Kidney capillary endothelial cell (primary cell): ENCODE data around the gene PDXK.

Source experiments
- DNase-seq: peaks from one replicate; pipeline ENCODE4 v3.0.0-alpha.2; 2018; ENCODE audit warnings: low spot score

PDXK gene

DNA sequence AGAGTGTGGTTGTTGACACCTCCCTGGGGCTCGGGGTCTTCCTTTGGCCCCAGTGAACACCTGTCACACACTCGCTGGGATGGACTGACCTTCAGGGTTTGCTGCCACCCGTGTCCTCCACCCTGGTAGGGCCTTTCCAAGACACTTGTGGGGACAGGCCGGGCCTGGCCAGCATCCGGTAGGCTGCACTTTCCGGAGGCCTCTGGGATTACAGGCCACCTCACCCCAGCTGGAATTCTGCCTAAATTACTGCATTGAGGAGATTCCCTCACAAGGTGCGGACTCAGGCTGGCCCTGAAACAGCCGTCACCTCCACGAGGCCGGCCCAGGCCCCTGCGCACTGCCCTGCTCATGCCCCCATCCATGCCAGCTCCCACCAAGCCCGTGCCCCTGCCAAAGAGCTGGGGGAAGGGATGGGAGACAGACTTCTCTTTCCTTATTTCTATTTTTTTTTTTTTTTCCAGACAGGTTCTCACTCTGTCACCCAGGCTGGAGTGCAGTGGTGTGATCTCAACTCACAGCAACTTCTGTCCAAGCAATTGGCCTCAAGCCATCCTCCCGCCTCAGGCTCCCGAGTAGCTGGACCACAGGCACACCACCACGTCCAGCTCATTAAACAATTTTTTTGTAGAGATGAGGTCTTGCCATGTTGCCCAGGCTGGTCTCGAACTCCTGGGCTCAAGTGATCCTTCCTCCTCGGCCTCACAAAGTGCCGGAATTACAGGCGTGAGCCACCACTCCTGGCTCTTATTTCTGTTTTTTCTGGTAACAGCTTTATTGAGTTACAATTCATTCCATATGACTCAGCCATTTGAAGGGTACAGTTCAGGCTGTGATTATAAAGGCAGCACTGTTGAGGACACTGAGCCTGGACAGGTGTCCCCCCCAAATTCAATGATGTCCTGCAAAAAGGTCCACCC, 45.9 kb downstream of the PDXK start:
- no peak for DNase-seq

DNA sequence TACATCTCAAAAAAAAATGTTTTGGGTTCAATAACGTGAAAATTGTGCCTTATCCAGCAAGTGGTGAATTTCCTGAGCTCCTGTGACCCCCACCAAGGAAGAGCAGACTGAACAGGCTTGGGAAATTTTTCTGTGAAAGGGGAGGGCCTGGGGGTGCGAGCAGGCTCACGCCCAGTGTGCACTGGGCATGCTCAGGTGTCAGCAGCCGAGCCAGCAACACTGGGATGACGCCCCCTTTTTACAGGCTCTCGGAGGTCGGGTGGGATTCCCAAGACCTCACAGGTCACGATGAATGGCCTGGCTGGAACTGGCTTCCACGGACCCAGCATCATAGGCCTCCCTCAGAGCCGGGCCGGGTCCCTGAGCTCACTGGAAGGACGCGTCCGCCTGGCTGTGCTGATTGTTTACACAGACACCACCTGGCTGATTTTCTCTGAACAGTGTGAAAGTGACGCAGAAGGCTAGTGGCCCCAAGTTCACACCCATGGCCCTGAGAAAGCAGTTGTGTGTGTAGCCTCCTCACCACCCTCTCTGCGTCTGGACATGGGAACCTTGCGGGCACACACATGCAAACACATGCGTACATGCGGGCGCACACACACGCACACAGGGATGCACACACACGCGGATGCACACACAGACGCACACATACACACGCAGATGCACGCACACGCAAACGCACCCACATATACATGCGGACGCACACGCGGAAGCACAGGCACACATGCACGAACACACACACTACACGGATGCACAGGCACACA, 48.0 kb downstream of the PDXK start:
- no peak for DNase-seq

DNA sequence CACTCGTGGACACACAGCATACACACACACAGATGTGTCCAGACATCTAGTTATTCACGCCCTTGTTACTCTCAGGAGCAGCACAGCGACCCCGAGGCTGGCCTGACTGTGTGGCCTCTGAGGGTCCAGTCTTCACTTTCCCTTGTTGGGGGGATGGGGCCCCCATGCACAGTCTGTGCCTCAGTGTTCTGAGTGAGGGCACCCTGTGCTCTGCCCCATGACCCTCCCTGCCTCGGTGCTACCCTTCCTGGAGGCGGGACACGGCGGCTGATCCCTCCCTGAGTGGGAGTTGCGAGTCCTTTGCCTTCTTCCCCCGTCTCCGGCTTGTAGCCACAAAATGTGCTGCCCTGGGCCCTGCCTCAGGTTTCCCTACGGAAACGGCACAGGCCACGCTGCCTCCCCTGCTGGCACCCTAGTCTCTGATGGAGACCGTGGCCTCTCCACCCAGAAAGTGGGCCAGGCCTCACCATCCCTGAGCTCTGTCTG, 48.6 kb downstream of the PDXK start:
- no peak for DNase-seq

DNA sequence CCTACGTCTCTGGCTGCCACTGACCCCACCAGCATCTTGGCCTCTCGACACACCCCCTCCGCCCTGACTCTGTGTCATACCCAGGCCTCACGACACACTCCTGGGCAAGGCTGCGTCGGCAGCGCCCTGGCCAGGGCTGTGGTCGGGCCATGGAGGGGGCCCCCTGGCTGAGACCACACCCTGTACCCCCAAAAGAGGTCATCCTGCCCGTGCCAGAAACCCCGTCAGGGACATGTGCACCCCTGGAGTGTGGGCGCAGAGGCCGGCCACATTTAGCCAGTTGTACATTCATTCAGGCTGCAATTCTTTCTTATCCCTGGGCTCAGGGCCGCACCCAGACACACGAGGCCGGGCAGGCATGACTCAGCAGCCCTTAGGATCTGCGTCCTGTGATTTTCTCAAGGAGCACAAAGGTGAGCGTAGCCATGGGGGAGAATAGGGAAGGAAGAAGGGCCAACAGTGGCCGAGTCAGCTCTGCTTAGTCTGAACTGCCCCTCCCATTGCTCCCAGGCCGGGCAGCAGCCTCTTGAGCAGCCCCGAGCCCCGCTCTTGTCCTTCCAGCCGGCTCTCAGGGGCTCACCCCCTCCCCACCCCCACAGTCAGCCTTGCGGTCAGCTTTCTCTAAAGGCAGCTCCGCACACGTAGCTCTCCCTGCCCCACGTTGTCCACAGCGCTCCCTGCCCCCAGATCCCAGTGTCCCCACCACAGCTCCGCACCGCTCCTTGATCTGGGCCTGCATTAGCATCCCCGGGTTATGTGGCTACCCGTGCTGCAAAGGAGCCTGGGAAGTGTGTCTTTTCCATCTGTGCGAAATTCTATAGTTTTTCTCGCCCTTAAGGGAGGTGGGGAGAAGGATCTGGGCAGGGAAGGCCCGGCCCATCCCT, 49.3 kb downstream of the PDXK start:
- DNase-seq: peak; percentile 57

DNA sequence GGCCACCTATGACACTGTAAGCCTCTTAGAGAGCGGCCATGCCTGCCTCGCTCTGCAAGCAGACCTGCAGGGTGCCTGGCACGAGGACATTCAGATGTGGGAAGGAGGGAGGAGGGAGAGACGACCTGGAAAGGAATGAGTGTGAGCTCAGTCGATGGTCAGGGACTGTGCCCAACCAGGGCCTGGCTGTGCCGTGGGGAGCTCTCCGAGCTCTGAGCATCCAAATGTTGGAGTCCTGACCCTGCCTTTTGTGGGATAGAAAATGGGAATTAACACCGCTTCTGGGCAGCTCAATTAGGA, 49.9 kb downstream of the PDXK start:
- DNase-seq: no peak

DNA sequence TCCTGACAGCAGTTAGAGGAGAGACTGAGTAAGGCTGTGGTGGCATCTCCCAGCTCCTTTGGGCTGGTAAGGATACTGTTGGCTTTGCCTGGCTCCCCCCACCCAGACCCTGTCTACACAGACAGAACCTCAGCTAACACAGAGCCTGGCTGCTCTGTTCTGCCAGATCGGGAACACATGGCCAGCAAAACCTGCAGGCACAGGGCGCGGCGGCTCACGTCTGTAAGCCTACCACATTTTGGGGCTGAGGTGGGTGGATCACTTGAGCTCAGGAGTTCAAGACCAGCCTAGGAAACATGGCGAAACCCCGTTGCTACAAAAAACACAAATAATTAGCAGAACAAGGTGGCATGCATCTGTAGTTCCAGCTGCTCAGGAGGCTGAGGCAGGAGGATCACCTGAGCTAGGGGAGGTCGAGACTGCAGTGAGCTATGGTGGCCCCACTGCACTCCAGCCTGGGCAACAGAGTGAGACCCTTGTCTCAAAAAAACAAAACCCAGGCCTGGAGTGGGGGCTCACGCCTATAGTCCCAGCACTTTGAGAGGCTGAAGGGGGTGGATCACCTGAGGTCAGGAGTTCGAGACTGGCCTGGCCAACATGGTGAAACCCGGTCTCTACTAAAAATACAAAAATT, 50.5 kb downstream of the PDXK start:
- DNase-seq: no peak

DNA sequence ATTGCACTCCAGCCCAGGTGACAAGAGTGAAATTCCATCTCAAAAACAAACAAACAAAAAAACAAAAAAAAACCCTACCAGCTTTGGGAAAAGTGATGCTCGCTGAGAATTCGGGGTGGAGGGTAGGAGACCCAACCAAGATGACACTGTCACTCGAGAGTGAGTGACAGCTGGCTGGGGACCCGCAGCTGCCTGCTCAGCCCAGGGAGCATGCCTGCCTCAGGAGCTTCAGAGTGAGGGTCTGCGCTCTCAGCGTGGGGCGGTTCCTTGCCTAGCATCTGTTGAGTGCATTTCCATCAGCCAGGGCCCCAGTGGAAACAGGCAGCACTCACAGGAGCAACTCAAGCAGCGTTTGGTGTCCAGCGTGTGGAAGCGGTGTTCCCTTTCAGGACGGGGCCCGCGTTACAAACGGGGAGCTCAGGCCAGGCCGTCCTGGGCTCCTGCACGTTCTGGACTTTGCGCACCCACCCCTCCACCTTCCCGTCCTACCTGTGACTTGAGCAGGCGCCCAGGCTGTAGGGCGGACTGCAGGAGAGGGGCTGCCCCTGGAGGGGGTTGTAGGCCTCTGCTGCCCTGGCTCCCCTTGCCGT, 51.2 kb downstream of the PDXK start:
- DNase-seq: no peak

DNA sequence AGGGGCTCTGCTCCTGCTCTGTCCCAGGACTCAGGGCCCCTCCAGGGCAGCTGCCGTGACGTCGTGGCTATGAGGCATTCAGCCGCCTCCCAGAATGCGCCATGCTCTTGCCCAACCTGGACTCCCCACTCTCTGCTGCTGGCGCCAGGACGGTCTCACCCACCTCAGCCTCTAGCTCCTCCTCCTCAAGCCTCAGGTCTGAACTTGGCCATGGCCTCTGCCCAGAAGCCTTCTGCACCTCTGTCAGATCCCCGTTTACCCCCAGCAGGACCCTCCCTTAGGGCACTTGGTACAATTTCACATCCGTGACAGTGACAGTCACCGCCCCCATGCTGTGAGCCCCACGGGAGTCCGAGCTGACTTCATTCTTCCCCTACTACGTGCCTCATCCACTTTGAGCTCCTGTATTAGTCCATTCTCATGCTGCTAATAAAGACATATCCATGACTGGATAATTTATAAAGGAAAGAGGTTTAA, 52.3 kb downstream of the PDXK start:
- no peak for DNase-seq

DNA sequence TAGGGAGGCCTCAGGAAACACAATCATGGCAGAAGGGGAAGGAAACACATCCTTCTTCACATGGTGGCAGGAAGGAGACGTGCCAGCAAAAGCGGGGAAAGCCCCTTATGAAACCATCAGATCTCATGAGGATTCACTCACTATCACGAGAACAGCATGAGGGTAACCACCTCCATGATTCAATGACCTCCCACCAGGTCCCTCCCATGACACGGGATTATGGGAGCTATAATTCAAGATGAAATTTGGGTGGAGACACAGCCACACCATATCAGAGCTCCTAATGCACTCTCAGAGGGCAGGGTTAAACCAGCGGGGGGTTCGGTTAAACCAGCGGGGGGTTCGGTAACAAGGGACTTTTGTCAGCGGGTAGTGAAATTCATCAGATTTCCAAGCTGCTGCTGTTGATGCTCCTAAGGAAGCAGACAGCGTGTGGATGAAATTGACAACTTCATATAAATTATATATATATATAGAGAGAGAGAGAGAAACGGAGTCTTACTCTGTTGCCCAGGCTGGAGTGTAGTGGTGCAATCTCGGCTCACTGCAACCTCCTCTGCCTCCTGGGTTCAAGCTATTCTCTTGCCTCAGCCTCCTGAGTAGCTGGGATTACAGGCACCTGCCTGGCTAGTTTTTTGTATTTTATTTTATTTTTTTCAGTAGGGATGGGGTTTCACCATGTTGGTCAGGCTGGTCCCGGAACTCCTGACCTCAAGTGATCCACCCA, 52.9 kb downstream of the PDXK start:
- peak; percentile 65 for DNase-seq

DNA sequence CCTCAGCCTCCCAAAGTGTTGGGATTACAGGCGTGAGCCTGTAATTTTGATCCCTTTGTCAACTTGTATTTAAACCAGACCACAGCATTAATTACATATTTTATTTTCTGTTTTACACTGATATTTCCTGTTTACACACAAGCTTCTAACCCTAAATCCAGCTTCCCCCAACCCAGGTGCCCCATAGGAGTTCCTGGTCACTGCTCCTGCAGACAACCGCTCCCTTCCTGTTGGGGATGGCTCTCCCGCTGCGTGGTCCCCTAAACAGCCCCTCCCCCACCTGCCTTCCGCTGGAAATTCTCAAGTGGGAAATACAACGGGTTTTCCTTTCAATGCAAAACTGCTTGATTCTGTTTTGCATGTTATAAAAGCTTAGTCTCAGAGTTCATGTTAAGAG, 53.5 kb downstream of the PDXK start:
- DNase-seq: no peak

DNA sequence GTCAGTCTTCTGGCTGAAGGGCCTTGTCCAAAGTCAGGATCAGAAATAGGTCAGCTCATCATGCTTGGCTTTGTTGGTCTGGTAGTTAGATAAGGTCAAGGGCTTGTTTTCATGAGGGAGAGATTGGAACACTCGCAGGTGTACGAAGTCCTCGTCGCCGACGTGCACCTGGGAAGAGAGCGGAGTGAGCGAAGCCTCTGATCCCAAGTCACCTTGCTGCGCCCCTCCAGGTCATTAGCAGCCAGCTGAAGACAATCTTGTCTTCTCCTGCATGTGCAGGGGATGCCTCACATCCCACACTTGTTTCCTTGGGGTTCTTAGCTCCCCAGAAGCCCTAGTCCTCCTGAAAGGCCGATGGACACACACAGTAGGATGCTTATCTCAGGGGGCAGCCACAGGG, 55.2 kb downstream of the PDXK start:
- no peak for DNase-seq

DNA sequence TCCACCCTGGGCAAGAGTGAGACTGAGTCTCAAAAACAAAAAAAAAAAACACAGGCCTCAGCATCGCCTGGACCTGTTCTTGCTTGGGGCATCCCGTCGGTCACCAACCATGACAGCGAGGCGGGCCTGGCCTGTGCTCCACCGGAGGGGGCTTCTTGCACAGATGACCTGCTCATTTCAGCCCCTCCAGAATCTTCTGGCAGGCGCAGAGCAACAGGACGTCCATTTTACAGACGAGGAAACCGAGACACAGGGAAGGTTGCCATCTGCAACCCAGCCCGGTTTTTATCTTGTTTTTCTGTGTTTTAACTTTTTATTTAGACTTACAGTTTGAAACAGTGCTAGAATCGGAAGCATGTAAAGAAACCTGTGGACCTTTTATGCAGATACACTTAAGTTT, 56.3 kb downstream of the PDXK start:
- DNase-seq: no peak

DNA sequence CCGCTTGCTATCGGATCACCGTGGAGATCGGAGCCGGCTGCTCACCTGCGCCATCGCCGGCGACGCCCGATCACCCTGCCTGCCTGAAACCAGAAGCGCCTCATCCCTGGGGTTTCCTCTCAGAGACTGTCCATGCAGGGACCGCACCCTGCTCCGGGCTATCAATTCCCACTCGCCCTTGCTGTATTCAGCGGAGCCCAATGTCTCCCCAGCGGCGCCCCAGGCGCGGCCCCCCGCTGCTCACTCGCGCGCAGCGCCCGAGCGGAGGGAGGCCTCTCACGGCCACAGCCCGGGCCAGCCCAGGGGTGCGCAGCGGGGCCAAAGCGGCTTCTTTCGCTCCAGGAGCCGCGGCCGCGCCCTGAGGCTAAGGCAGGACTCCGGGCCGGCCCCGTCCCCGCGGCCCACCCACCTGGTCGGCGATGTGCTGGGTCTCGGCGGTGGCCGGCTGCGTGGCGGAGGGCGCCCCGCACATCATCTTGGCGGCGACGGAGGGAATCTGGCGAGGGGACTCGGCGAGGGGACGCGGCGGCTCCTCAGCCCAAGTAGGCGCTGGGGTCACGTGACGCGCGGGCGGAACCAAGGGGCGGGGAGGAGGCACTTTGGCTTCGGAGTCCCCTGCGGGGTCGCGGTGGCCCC, 57.0 kb downstream of the PDXK start, which contains the start of gene CSTB:
Gene CSTB (minus strand): TSS at position 514 of the 636 bp plus-strand sequence. CDS start 39 bp downstream, at position 475.
- no peak for DNase-seq

DNA sequence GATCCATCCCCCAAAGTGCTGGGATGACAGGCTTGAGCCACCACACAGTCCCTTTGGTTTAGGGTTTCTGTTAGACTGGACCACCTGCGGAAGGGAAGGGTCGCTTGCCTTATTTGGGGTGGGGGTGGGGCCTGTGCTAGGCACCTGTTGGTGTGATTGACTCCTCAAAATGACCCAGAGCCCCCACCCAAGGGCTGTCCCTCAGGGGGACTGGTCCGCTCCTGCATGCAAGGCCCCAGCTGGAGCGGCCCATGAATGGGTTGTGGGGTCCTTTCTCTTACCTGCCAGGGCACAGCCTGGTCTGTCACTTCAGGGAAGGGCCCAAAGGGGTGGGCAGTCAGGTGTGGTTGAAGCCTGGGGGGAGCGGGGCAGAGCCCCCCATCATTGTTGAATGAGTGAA, 59.0 kb downstream of the PDXK start:
- DNase-seq: no peak

DNA sequence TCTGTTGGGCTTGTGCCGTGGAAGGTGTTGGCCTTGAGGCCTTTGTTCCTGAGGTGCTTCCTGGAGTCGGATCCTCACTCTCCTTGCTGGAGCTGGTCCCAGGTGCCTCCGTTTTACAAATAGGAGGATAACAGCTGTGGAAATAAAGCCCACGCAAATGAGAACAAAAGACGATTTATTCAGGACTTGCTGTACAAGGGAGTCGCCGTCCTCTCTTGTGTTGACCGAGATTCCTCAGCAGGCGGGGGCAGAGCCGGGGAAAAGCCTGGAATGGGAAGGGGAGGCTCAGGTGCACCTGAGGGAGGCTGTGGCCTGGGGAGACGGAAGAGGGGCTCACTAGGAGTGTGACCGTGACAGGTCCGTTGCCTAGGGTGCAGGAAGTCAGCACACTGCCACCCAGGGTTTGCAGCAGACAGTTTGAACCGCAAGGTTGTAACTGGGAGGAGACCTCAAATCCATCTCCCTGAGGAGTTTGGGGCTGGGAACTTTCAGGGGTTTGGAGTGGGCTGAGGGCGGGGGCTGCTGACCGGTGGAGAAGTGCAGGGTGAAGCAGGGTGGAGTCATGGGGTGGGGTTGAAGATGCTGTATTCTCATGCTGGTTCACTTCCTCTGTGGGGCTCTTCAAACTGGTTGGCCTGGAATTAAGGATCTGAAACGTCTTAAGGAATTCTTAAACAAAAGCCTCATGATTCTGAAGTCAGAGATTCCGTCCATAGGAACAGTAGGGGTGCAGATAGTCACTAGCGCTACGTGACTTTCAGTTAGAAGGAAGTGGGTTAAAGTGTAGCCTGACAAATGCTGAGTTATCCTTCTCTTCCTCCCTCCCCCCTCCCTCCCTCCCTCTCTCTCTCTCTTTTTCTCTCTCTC, 59.8 kb downstream of the PDXK start:
- no peak for DNase-seq

DNA sequence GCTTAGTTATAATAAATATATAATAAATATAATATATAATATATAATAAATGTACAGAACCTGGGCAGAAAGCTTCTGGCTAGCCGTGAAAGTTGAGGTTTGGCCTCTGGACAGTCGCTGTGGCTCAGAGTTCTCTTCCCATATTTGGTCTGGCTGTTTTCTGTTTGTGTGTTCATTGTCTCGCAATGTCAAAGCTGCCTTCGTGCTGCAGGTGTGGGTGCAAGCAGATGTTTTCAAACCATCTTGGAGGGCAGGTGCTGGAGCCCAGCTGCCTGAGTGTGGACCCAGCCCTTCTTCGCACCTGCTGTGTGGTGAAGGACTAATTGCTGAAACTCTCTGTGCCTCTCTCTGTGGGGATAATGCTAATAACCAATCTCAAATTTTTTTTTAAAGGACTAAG, 60.7 kb downstream of the PDXK start:
- DNase-seq: no peak

DNA sequence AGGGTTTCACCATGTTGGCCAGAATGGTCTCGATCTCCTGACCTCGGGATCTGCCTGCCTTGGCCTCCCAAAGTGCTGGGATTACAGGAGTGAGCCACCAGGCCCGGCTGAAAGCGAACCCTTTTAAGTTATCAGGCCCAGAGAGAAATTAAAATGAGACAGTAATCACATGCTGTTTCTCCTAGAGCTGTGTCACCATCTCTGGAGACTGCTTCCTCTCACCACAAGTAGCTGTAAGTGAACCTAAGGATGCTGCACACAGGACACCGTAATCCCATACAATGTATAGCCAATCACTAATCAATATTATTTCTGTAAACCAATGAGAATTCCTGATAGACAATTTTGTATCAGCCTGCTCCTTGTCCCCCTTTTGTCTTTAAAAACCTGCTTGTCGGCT, 62.9 kb downstream of the PDXK start:
- DNase-seq: no peak

DNA sequence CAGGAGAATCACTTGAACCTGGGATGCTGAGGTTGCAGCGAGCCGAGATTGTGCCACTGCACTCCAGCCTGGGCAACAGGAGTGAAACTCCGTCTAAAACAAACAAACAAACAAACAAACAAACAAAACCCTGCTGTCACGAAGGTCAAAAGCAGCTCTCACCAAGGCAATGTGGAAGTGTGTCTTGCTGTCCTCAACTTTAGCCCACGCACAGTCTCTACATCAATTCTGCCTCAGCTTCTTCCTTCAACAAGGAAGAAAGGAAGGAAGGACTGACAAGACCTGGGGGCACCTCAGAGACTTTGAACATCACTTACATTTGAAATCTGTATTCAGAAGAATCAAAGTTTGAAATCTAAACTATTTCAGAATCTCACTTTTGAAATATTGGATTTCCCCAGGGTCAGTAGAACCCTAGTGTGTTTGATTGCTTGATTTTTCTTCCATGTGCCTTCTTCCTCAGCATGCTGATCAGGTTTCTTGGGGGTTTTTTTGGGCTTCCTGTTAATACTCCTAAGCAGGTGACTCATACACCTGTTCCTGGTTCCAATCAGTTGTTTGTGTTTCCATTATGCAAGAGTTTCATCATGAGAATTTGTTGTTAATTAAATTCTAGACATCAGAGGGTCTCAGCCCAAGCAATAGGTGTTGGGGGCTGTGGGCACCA, 63.6 kb downstream of the PDXK start:
- no peak for DNase-seq
